Right forelimb (tissue), 1 donor: ENCODE results near the gene TJP3.
A peak's percentile ranks its signal among the peaks of the same experiment; 100 is the strongest.
"Not testable (repeated sequence)": the region's sequence is repeated elsewhere in the genome, so short reads cannot be mapped to it uniquely, and the experiment has no call there.

ENCODE experiments used
- DNase-seq: peaks from one replicate; pipeline ENCODE4 v3.0.0-alpha.2; 2018

The TJP3 gene, protein sequence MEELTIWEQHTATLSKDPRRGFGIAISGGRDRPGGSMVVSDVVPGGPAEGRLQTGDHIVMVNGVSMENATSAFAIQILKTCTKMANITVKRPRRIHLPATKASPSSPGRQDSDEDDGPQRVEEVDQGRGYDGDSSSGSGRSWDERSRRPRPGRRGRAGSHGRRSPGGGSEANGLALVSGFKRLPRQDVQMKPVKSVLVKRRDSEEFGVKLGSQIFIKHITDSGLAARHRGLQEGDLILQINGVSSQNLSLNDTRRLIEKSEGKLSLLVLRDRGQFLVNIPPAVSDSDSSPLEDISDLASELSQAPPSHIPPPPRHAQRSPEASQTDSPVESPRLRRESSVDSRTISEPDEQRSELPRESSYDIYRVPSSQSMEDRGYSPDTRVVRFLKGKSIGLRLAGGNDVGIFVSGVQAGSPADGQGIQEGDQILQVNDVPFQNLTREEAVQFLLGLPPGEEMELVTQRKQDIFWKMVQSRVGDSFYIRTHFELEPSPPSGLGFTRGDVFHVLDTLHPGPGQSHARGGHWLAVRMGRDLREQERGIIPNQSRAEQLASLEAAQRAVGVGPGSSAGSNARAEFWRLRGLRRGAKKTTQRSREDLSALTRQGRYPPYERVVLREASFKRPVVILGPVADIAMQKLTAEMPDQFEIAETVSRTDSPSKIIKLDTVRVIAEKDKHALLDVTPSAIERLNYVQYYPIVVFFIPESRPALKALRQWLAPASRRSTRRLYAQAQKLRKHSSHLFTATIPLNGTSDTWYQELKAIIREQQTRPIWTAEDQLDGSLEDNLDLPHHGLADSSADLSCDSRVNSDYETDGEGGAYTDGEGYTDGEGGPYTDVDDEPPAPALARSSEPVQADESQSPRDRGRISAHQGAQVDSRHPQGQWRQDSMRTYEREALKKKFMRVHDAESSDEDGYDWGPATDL

DNA sequence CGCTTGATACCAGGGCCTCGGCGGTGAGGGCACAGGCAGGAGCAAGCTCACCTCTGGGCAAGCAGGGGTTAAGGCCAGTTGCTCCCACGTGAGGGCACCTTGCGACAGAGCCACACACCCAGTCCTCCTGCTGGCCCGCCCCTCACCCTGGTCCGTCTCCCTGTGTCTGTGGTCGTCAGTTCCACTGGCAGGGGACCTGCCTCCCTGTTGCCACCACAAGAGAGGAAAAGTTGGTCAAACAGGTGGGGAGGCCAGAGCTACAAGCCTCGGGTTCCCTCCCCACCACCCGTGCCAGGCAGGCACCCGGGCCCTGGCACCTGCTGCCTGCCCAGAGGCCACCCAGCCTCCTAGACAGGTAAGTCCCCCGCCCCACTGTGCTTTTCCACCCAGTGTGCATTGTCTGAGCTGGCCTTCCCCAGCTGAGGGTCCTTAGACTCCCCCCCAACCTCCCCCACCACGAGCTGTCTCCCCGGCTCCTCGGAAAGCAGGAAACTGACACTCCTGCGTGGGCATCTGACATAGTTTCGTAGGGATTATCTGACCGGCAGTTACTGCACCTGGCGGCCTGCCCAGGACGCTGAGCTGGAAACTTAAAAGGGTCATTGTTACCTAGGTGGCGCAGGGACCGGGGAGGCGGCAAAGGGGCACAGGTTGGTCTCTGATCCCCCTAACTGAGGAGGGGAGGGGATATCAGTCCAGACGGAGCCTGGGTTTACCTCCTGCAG, at the start of gene TJP3:
Gene TJP3 (plus strand): TSS at position 178 of the 725 bp plus-strand sequence. CDS start 20,049 bp downstream, outside the sequence.
- DNase-seq, result no peak

DNA sequence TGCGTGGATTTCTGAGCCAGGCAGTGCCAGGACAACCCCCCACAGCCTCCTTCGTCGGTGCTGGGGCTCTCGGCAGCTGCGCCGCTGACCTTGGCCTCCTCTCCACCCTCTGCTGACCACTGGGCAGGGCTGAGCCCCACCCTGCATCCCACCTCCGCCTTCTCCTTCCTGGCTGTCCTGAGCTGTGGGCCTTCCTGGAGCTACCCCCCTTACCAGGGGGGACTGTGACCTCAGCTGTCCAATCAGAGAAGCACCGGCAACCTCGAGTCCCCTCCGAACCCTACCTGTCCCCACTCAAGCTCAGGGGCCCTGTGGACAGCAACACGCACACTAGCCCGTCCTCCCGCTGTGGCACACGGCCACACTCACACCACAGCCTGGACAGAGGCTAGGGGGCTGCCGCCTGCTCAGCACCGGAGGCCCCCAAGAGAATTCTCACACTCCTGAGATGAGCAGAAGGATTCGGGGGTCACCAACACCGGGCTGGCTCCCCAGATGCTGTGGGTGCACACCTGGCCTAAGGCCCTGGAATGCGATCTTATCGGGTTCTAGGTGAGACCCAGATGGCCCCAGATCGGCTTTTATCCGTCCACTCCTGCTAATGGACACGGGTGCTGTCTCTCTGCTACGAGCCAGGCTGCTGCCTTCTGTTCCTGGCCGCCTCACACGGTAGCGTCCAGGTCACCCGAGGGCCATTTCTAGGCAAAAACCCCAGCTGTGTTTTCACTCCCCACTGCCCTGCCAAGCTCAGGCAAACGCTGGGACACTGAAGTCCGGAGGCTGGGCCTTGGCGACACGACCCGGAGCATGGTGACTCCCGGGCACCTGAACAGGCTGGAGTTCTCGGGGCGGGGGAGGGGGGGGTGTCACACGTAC, 49.1 kb upstream of the TJP3 start:
- DNase-seq, result no peak

DNA sequence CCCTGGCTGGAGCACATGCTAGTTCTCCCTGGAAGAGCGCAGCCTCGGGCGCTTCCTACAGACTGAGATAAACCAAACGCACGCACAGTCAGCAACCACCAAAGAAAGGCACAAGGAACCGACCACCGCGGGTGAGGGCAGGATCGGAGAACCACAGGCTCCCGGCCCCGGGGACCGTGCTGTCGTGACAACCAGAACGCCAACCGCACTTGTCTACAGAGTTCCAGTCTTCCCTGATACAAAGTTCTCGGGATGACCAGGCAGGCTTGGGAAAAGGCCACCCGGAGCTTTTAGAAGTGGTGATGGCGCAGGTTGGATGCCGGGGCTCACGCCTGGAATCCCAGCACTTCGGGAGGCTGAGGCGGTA, 48.5 kb upstream of the TJP3 start:
- DNase-seq, result no peak

GRCh38 chr19:3660493-3661219, 47.5 kb upstream of the TJP3 start:
- no peak for DNase-seq

GRCh38 chr19:3661284-3662238, 46.6 kb upstream of the TJP3 start:
- no peak for DNase-seq

GRCh38 chr19:3663838-3664237, 44.3 kb upstream of the TJP3 start:
- no peak for DNase-seq

DNA sequence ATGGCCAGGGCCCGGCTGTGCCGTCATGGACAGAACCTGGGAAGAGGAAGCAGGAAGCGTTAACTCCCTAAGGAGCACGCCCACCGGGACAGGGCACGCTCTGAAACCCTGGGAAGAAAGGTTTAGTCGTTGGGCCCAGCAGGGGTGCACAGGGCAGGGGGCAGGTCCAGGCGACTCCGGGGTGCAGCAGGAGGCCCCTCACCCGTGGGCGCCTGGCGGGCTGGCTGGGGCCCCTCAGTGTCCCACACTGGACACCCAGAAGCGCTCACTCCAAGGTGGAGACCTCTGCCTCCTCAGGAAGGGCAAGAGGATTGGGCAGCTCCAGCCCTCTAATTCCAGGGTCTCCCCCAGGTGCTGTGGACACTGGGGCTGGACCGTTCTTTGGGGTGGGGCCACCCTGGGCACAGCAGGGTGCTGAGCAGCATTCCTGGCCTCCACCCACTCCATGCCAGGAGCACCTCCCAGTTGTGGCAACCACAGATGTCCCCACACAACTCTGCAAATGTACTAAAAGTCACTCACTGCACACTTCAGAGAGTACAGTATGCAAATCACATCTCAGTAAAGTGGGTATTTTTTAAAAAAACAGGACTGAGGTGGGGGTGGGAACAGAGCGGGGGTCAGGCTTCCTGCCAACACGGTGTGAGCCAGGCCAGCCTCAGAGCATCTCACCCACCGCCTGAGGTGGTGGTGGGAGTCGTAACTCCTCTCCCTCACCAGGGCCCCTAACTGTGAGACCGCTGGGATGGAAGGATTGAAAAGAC, 43.1 kb upstream of the TJP3 start:
- no peak for DNase-seq

- peak; percentile 85 for DNase-seq
Observed at GRCh38 chr19:3665681-3666544, 42.3 kb upstream of the TJP3 start.

- not testable (repeated sequence) for DNase-seq
Observed at GRCh38 chr19:3666545-3666856, 41.7 kb upstream of the TJP3 start.

DNA sequence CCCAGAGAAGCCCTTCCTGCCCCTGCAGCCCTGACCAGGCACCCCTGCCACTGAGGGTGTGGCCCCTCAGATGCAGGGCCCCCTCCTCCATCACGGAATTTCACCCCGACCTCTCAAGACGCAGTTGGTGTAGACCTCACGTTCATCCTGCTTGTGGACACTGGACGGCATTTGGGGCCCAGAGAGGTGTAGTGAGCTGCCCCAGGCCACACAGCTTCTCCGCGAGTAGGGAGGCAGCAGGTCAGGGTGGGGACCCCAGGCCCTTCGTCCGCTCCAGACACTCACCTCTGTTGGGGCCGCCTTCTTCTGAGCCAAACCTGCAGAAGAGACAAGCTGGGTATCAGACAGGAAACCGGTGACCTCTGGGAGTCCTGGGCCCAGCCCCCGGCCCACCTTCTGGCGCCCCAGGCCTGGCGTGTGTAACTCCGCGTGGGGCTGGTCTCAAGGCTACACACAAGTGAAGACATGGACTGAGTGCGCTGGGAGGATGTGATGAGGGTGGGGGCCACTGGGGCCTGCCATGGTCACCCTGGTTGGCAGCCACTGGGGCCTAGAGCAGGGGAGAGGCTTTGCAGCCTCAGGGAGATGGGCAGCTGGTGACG, 41.0 kb upstream of the TJP3 start:
- no peak for DNase-seq

- DNase-seq, result no peak
Observed at GRCh38 chr19:3667766-3668165, 40.4 kb upstream of the TJP3 start.

- DNase-seq, result no peak
Observed at GRCh38 chr19:3668331-3669081, 39.7 kb upstream of the TJP3 start.

GRCh38 chr19:3669082-3669946, 38.9 kb upstream of the TJP3 start:
- DNase-seq, result no peak

DNA sequence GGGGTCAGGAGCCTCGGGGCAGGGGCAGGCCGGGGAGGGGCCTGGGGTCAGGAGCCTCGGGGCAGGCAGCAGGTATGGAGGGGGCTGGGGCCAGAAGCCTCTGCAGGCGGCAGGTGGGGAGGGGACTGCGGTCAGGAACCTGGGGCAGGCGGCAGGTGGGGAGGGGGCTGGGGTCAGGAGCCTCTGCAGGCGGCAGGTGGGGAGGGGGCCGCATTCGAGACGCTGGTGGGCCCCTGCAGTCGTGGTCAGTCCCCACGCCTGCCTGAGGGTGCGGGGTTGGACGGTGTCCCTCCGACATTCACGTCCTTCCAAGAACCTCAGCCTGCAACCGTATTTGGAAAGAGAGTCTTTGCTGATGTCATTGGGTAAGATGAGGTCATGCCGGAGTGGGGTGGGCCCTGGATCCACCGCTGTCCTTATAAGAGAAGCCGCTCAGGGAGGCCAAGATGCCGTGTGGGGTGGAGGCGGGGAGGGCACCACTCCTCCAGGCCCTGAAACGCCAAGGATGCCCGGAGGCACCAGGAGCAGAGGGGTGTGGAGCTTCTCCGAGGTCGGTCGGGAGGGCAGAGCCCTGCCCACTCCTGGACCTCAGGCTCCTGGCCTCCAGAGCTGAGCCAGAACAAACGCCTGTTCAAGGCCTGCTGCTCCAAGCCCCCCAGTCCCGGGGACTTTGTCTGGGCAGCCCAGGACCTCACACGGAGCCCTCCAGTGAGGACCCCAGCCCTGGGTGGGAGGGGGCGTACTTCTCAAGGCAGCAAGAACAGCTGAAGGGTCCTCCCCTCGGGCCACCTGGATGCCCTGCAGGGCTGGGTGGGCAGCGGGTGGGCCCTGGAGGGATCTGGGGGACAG, 38.0 kb upstream of the TJP3 start:
- DNase-seq, result peak; percentile 76
